GM21526 (cell line): ENCODE results near the gene KLHDC10.
"Not testable (repeated sequence)": the region's sequence is repeated elsewhere in the genome, so short reads cannot be mapped to it uniquely, and the experiment has no call there.

Experiments used
- ATAC-seq: cut with Tn5 transposase; IDR thresholded peaks from one replicate; pipeline ENCODE4 v1.9.1; 2021; ENCODE audit warnings: moderate library complexity; ENCODE audit not compliant: unreplicated experiment, low FRiP score

Gene KLHDC10

GRCh38 chr7:130139193-130139960, 69.0 kb downstream of the KLHDC10 start:
- ATAC-seq, result no peak

GRCh38 chr7:130140551-130141160, 70.3 kb downstream of the KLHDC10 start:
- no peak for ATAC-seq

GRCh38 chr7:130141161-130141883, 71.0 kb downstream of the KLHDC10 start:
- ATAC-seq, result no peak

- ATAC-seq, result no peak
These were observed 71.7 kb downstream of the KLHDC10 start for GRCh38 chr7:130141884-130142653.

- no peak for ATAC-seq
These were observed 72.5 kb downstream of the KLHDC10 start for GRCh38 chr7:130142654-130143333.

- ATAC-seq, result no peak
These were observed 73.0 kb downstream of the KLHDC10 start for GRCh38 chr7:130143334-130143732.

GRCh38 chr7:130143986-130144311, 73.6 kb downstream of the KLHDC10 start:
- ATAC-seq, result no peak

- no peak for ATAC-seq
These were observed 74.2 kb downstream of the KLHDC10 start for GRCh38 chr7:130144312-130145171.

GRCh38 chr7:130145424-130146100, 75.2 kb downstream of the KLHDC10 start:
- no peak for ATAC-seq

- not testable (repeated sequence) for ATAC-seq
These were observed 75.8 kb downstream of the KLHDC10 start for GRCh38 chr7:130146142-130146541.

- no peak for ATAC-seq
These were observed 76.5 kb downstream of the KLHDC10 start for GRCh38 chr7:130146693-130147405.

GRCh38 chr7:130147710-130148325, 77.5 kb downstream of the KLHDC10 start:
- no peak for ATAC-seq

- no peak for ATAC-seq
These were observed 78.2 kb downstream of the KLHDC10 start for GRCh38 chr7:130148561-130148960.

- ATAC-seq, result no peak
These were observed 79.2 kb downstream of the KLHDC10 start for GRCh38 chr7:130149281-130150139.

- ATAC-seq, result no peak
These were observed 80.3 kb downstream of the KLHDC10 start for GRCh38 chr7:130150587-130150986.

- ATAC-seq, result no peak
These were observed 81.5 kb downstream of the KLHDC10 start for GRCh38 chr7:130151591-130152492.
